ENCODE data around the gene ACADS. TPM values are rescaled to one million over a fixed set of nuclear protein-coding genes. Genes with fewer than 3 reads are reported as not detected.

ACADS gene
- total RNA-seq, 1 experiment from 2014 or later: 15.9 TPM

DNA sequence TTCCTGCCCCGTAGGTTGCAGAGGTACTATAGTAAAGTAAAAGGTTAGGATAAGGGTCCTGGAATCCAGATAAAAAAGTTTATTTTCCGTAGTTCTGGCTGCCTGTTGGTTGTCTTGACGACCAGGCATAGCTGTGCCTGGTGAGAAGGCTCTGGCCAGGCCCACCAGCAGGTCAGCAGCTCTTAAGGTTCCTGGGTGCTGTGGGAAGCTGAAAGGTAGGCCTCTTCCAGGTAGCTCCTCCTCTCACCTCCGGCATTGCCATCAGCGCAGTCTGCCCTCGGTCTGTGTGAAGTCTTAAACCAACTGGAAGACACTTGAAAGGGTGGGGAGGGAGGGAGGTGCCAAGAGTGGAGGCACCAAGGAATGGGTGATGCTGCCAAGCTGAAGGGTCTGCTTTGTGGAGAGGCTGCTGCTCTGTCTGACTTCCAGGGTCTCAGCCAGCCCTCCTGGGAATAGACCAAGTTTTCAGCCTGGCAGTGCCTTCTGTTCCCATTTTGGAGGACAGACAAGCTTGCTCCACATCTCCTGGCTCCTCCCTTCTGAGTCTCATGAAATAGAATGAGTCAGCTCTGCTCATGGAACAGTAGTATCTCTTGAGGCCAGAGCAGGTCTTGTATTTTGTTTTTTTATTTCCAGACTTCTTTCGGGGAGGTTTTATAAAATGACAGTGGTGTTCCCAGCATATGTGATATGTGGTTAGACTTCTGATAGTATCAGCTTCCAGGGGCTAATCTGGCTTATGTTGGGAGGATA is 5.2 kb upstream of the ACADS start:
- H3K4me1 ChIP-seq (ENCODE audit: control insufficient read depth, insufficient read depth, low read length): peaks cover 5% of the 10 kb centered on the region
- CTCF ChIA-PET: interaction anchor here (0.6 to 0.9 kb wide), 4 partner anchors 60 to 947 kb away, joined by 3 to 7 read pairs (median 3); no protein-coding TSS in a partner anchor
- H3K9me3 ChIP-seq (ENCODE audit: control insufficient read depth, insufficient read depth, low read depth, low read length): no peaks in the 10 kb centered on the region
- no peak overlapping the region for H3K27ac ChIP-seq (ENCODE audit: low read length)
- ATAC-seq (no peak), DNase-seq (ENCODE audit: low read depth, low spot score) (no peak)
- POLR2A ChIA-PET: interaction anchor here (0.6 kb wide), 1 partner anchor 38 kb away, joined by 7 read pairs; no protein-coding TSS in a partner anchor
- TF ChIP-seq SIN3A (IDR thresholded peaks at IDR 0.05; ENCODE audit: borderline replicate concordance, insufficient read depth, low read depth, low read length) (no peak), TCF7L2 (IDR thresholded peaks at IDR 0.05; ENCODE audit: low read depth, low read length) (no peak), POLR2AphosphoS5 (IDR thresholded peaks at IDR 0.05; ENCODE audit: low read depth, low read length) (no peak)
- TF ChIP-seq, protein P1, sequence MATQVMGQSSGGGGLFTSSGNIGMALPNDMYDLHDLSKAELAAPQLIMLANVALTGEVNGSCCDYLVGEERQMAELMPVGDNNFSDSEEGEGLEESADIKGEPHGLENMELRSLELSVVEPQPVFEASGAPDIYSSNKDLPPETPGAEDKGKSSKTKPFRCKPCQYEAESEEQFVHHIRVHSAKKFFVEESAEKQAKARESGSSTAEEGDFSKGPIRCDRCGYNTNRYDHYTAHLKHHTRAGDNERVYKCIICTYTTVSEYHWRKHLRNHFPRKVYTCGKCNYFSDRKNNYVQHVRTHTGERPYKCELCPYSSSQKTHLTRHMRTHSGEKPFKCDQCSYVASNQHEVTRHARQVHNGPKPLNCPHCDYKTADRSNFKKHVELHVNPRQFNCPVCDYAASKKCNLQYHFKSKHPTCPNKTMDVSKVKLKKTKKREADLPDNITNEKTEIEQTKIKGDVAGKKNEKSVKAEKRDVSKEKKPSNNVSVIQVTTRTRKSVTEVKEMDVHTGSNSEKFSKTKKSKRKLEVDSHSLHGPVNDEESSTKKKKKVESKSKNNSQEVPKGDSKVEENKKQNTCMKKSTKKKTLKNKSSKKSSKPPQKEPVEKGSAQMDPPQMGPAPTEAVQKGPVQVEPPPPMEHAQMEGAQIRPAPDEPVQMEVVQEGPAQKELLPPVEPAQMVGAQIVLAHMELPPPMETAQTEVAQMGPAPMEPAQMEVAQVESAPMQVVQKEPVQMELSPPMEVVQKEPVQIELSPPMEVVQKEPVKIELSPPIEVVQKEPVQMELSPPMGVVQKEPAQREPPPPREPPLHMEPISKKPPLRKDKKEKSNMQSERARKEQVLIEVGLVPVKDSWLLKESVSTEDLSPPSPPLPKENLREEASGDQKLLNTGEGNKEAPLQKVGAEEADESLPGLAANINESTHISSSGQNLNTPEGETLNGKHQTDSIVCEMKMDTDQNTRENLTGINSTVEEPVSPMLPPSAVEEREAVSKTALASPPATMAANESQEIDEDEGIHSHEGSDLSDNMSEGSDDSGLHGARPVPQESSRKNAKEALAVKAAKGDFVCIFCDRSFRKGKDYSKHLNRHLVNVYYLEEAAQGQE (IDR thresholded peaks at IDR 0.05; ENCODE audit: insufficient read depth in 1 of 2, low read depth in 2 of 2, low read length in 1 of 2): no peak
- TF ChIP-seq, protein P2, sequence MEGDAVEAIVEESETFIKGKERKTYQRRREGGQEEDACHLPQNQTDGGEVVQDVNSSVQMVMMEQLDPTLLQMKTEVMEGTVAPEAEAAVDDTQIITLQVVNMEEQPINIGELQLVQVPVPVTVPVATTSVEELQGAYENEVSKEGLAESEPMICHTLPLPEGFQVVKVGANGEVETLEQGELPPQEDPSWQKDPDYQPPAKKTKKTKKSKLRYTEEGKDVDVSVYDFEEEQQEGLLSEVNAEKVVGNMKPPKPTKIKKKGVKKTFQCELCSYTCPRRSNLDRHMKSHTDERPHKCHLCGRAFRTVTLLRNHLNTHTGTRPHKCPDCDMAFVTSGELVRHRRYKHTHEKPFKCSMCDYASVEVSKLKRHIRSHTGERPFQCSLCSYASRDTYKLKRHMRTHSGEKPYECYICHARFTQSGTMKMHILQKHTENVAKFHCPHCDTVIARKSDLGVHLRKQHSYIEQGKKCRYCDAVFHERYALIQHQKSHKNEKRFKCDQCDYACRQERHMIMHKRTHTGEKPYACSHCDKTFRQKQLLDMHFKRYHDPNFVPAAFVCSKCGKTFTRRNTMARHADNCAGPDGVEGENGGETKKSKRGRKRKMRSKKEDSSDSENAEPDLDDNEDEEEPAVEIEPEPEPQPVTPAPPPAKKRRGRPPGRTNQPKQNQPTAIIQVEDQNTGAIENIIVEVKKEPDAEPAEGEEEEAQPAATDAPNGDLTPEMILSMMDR (IDR thresholded peaks at IDR 0.05): no peak
- in situ Hi-C loops (cut with HindIII; ENCODE audit: low pct_unique_long_range_greater_than_20kb, low sequenced_read_pairs): no loop called here
- no peaks in the 10 kb centered on the region for H3K27me3 ChIP-seq (ENCODE audit: control insufficient read depth, insufficient read depth, low read length)
- H3K4me3 ChIP-seq (ENCODE audit: low read depth in 2 of 2, low read length in 2 of 2): no peak overlapping the region
- intact Hi-C loops (cut with micrococcal nuclease; ENCODE audit: unreplicated experiment): no loop called here
- peaks cover 17% of the 10 kb centered on the region for H3K36me3 ChIP-seq (ENCODE audit: control insufficient read depth, insufficient read depth, low read length)
- BruUV-seq (replicated peaks): no TSS peak

DNA sequence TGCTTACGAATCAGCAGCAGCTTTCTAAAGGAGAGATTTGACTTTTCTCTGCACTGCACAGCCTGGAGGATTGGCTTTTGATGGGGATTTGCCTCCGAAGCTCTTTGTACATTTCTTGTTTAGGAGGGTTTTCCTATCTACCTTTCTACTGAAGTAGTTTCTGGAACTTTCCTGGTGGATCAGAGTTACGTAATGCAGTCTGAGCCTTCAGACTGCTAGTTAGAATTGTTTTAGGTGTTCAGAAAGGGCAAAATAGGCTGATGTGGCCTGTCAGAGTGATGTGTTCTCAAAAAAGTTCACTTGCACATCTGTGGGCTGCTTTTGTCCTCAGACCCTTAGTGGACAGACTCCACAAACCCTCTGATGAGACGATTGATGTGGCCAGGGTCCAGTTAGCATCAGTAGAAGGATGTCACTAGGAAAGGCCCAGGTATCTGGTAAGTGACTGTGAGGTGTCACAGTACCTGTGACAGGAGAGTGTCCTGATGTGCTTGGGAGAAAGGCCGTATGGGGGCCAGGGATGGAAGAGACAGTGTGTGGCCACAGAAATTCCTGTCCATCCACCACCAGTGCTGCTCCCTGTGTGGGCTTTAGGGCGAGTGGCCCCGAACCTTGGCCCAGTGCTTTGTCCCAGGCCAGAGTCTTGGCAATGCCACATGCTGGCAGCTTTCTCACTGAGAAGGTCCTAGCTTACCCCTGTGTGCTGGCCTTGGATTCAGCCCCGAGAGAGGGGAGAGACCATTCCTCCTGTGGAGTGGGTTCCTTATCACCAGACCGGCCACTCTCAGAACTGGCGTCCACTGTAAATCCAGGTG is 4.4 kb upstream of the ACADS start:
- TF ChIP-seq, protein P1 (IDR thresholded peaks at IDR 0.05; ENCODE audit: insufficient read depth in 1 of 2, low read depth in 2 of 2, low read length in 1 of 2): no peak
- TF ChIP-seq, protein P2 (IDR thresholded peaks at IDR 0.05): no peak
- no peak for TF ChIP-seq TCF7L2 (IDR thresholded peaks at IDR 0.05; ENCODE audit: low read depth, low read length)
- no peak for TF ChIP-seq POLR2AphosphoS5 (IDR thresholded peaks at IDR 0.05; ENCODE audit: low read depth, low read length)
- TF ChIP-seq SIN3A (IDR thresholded peaks at IDR 0.05; ENCODE audit: borderline replicate concordance, insufficient read depth, low read depth, low read length): no peak
- DNase-seq (ENCODE audit: low read depth, low spot score) (no peak), ATAC-seq (no peak)
- CTCF ChIA-PET: interaction anchor here (0.7 to 0.9 kb wide), 2 partner anchors 61 to 946 kb away, joined by 3 to 7 read pairs; no protein-coding TSS in a partner anchor
- POLR2A ChIA-PET: interaction anchor here (0.6 kb wide), 1 partner anchor 39 kb away, joined by 7 read pairs; no protein-coding TSS in a partner anchor
- Histone ChIP-seq H3K4me1 (ENCODE audit: control insufficient read depth, insufficient read depth, low read length) (peaks cover 6% of the 10 kb centered on the region), H3K36me3 (ENCODE audit: control insufficient read depth, insufficient read depth, low read length) (peaks cover 15% of the 10 kb centered on the region), H3K27ac (ENCODE audit: low read length) (no peak overlapping the region), H3K9me3 (ENCODE audit: control insufficient read depth, insufficient read depth, low read depth, low read length) (no peaks in the 10 kb centered on the region), H3K27me3 (ENCODE audit: control insufficient read depth, insufficient read depth, low read length) (no peaks in the 10 kb centered on the region), H3K4me3 (ENCODE audit: low read depth in 2 of 2, low read length in 2 of 2) (no peak overlapping the region)
- in situ Hi-C loops (cut with HindIII; ENCODE audit: low pct_unique_long_range_greater_than_20kb, low sequenced_read_pairs) (no loop called here), intact Hi-C loops (cut with micrococcal nuclease; ENCODE audit: unreplicated experiment) (no loop called here)
- no TSS peak for BruUV-seq (replicated peaks)
